Activated CD4-positive, alpha-beta T cell treated with anti-CD3 and anti-CD28 coated beads, Interleukin-2, amount 50 U/mL, for 16 hours (primary cell): Measurements from ENCODE around the gene BMX.

Experiments
- DNase-seq: peaks from one replicate; pipeline ENCODE4 v3.0.0-alpha.2; 2020

BMX gene

DNA sequence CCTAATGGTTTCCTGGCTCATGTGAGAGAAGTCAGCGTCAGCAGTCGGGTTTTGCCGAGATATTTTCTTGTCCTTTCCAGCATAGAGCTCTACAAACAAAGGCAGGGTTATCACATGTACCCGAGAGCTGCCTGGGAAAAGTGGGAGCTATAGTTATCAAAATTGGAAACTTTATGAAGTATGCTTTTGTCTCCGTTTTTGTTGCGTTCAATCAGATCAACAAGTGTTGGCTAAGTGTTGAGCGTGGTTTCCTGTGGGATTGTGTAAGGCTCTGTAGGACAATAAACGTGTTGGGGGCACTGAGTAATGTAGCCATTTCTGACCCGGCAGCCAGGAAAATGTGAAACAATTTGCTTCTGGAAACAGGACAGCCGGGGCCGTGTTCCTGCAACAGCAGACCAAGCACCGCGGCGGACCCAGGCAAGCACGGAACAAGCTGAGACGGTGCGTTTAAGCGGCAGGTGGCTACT, at the start of gene BMX:
Gene BMX, plus strand, starts transcription at position 311 of the 470 bp plus-strand sequence. CDS start 7,547 bp downstream, outside the sequence.
- DNase-seq = no peak

DNA sequence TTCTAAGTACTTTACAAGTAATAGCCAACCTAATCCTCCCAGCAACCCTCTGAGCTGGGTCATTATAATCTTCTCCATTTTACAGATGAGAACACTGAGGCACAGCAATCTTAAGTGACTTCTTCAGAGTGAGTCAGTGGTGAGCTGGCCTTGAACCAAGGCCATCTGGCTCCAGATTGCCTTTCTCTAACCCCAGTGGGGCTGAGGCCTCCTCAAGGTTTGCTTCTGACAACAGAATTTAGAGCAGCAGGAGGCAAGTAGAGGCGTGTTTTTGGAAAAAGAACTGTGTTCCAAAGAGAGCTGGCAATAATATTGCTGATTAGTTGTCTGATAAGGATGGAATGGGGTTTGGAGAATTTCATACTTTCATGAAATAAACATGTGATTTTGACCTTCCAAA, 48.7 kb upstream of the BMX start:
- DNase-seq = no peak

DNA sequence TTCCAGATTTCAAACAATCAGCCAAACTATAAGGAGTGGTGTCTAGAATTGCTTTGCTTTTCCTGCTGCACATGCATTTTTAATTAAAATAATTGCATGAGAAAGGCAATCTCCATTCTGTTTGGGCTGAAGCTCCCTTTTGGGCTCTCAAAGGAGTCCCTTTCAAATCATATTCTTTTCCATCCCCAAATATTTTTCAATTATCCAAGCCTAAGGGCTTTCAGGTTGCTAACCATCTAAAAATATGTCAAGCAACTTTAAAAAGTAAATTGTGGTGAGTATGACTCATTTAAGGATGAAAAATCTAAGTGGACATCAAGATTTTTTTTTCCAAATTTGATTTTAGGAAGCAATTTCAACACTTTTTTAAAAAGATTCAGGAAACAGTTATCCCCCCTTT, 35.9 kb upstream of the BMX start:
- DNase-seq = no peak

DNA sequence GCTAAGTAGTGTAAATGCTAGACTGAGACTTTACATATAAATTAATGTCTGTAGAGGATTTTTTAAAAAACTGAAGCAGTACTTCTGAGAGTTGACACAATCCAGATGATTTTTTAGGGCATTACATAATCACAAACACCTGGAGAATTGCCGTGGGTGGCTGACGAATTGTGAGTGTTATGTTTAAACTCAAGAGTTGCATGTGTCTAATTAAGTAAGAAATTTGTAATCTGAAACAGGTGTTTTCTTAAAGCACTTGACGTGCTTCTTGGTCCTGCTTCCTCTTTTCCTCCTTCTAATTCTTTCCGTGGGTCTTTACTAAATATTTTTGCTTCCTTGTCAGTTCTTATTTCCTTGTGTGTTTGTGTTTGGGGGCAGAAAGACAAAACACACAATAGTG, 35.3 kb upstream of the BMX start:
- DNase-seq = no peak

GRCh38 chrX:15465896-15466651, 34.5 kb upstream of the BMX start:
- DNase-seq = no peak

GRCh38 chrX:15468036-15468435, 32.6 kb upstream of the BMX start:
- peak; percentile 23 for DNase-seq

DNA sequence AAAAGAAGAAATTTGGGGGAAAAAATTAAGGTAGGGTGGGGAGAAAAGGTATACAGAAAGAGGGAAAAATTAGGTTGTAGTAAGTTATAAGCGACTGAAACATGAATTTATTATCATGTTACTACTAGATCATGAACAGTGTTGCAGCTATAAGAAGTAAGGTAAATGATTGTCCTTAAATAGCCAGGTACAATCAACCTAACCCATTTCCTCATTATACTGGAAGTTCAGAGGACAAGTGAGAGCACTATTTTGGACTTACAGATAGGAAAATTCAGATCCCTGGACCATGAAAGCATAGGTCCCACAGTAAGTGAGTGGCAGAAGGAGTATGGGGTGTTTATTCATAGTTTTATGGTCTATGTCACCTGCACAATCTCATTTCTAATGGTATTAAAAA, 31.0 kb upstream of the BMX start:
- no peak for DNase-seq

DNA sequence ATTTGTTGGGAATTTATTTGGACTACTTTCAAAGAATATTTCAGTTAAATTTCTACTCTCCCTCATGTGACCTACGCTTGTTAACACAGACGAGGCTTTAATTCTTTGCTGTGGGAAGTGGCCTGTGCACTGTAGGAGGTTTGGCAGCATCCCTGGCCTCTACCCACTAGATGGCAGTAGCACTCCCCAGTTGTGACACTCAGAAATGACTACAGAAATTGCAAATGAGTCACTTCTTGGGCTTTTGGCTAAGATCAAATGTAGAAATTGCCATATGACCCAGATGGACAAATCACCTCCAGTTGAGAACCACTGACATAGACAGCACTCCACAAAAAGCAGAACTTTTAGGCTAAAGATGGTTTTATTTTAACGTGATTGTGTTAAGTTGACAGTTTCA, 29.6 kb upstream of the BMX start:
- peak; percentile 75 for DNase-seq

GRCh38 chrX:15472531-15472930, 28.1 kb upstream of the BMX start:
- DNase-seq = no peak

DNA sequence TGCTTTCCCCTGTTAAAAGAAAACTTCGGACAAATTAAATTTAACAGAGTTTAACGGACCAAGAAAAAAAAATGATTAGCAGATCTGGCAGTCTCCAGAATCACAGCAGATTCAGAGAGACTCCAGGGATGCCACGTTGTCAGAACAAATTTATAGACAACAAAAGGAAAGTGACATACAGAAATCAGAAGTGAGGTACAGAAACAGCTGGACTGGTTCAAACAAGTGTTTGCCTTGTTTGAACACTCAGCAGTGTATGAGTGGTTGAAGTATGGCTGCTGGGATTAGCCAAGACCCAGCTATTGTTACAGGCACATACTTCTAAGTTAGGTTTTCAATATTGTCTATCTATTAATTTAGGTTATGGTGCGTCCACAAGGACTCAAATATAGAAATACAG, 26.6 kb upstream of the BMX start:
- DNase-seq = no peak

GRCh38 chrX:15475021-15475420, 25.6 kb upstream of the BMX start:
- no peak for DNase-seq

GRCh38 chrX:15475486-15475885, 25.1 kb upstream of the BMX start:
- no peak for DNase-seq

DNA sequence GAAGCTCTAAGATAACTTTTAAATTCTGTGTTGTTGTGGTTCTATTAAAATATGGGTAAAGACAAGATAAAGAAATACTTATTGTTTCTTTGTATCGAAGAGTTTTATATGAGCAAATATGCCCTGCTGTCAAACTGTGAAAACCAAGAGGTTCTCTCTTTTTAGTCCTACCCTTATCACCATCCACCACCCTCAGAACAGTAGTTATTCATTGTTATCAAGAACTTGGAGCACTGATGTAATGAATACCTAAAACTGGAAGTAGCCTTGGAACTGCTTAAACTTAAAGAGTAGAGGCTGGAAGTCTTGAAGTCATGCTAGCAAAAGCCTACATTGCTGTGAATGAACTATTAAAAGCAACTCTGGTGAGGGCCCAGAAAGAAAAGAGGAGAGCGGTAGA, 16.7 kb upstream of the BMX start:
- no peak for DNase-seq

- DNase-seq = no peak
Observed at GRCh38 chrX:15492469-15492868, 8.1 kb upstream of the BMX start.

- DNase-seq = peak; percentile 81
Observed at GRCh38 chrX:15493118-15493962, 7.3 kb upstream of the BMX start, which contains the start of gene PIR. Gene PIR (minus strand): TSS chrX:15493333. CDS start chrX:15491257, 2,076 bp downstream.

- no peak for DNase-seq
Observed at GRCh38 chrX:15495801-15496200, 4.8 kb upstream of the BMX start.

DNA sequence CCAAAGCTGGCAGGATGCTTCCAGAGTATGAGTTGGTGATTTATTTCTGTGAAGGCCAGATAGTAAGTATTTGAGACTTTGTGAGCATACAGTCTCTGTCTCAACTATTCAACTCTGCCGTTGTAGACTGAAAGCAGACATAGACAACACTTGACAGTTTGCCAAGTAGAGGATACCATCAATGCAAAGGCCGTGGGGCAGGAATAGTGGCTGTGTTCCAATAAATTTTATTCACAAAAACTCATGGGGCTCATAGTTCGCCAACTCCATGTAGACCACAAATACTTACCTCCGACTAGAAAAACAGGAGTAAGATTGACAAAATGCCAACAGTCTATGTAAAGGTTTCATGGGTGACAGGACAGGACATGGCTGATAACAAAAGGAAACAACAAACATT, 3.8 kb upstream of the BMX start:
- DNase-seq = no peak

DNA sequence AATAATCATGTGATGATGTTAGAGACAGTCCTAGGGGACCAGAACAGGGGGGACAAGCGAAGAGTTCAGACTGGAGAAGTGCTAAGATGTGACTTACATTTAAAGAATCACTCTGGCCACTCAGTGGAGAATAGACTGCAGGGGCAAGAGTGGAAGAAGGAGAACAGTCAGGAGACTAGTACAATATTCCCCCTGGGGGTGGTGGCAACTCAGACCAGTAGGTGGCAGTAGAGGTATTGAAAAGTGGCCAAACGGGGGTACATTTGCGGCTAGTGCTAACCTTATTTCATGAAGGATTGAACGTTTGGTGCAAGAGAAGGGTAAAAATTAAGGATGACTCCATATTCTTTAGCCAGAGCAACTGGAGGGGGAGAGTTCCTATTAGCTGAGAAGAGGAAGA, 2.7 kb upstream of the BMX start:
- DNase-seq = peak; percentile 68

DNA sequence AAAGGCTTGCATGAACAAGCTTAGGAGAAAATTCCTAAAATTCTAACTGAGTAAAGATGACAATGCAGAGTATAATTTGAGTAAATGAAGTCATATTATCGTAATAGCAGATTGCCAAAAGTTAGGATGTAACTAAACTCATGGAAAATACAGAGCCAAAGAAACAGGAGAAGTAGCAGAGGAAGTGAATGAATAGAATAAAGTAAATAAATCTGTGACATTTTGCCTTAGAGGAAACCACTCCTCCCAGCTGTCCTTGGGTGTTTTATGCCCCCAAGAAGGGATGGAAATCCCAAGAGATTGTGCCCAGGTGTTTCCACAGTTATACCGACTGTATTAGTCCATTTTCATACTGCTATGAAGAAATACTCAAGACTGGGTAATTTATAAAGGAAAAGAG, 1.9 kb upstream of the BMX start:
- DNase-seq = no peak

- DNase-seq = no peak
Observed at GRCh38 chrX:15499976-15500375, 631 bp upstream of the BMX start.

DNA sequence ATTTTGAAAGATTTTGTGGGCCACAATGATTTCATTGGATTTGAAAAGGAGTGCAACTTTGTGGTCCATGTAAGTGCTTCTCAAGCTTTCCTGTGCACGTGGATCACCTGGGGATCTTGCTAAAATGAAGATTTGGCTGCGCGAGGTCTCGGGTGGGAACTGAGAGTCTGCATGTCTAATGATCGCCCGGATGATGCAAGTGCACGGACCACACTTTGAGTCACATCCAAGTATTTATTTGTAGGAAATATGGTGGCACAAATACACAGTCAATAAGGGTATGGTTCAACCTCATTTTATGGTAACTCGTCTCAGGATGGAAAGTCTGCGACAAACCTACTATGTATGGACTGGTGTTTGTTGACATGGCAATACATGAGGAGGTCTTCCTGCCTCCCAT, 899 bp downstream of the BMX start:
- DNase-seq = no peak

- no peak for DNase-seq
Observed at GRCh38 chrX:15504661-15505060, 4.1 kb downstream of the BMX start.

DNA sequence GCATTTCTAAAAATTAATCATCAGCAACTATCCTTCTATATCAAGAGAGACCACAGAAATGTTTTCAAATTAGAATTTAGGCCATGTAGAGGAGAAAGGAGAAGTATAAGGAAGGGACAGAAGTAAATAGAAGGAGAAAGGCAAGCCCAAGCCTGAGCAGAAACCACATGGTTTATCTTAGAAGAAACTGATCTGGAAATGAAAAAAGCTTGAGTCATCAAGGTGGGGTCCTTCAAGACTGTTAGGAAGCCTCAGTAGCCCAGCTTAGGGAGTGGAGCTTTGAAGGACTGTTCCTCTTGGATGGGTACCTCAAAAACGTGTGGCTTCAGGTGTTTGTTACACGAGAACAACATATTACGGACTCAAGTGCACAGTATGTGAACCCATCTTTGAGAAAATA, 4.5 kb downstream of the BMX start:
- DNase-seq = no peak

- no peak for DNase-seq
Observed at GRCh38 chrX:15507005-15507404, 6.4 kb downstream of the BMX start.
